RWPE2 (cell line): ENCODE data around the gene CHD6.
A peak's percentile ranks its signal among the peaks of the same experiment; 100 is the strongest.

Experiments
- ATAC-seq: fragments of 200-7000 bp; cut with Tn5 transposase; 3 replicates; pipeline ENCODE4 v1.9.1; 2021; ENCODE audit warnings: low read depth
- DNase-seq: peaks from one replicate; pipeline ENCODE4 v3.0.0-alpha.2; 2020; ENCODE audit warnings: low spot score
- H3K27ac ChIP-seq: fragments of 450-650 bp; 2 replicates; pipeline ENCODE4 v1.5.1; 2017; ENCODE audit warnings: mild to moderate bottlenecking; ENCODE audit not compliant: poor library complexity, severe bottlenecking
- H3K27me3 ChIP-seq: fragments of 250-450 bp; sonication (Bioruptor Pico); 2 replicates; pipeline ENCODE4 v1.5.1; 2021; ENCODE audit warnings: mild to moderate bottlenecking, moderate library complexity; ENCODE audit not compliant: insufficient read depth, poor library complexity, severe bottlenecking
- H3K36me3 ChIP-seq: fragments of 250-450 bp; sonication (Bioruptor Pico); 2 replicates; pipeline ENCODE4 v1.5.1; 2020; ENCODE audit warnings: low read depth, mild to moderate bottlenecking, moderate library complexity
- H3K4me1 ChIP-seq: fragments of 250-450 bp; sonication (Bioruptor Pico); 2 replicates; pipeline ENCODE4 v1.5.1; 2021; ENCODE audit warnings: mild to moderate bottlenecking, moderate library complexity; ENCODE audit not compliant: insufficient read depth, poor library complexity, severe bottlenecking
- H3K4me3 ChIP-seq: fragments of 250-450 bp; sonication (Bioruptor Pico); 2 replicates; pipeline ENCODE4 v1.5.1; 2021; ENCODE audit warnings: mild to moderate bottlenecking, moderate library complexity; ENCODE audit not compliant: severe bottlenecking
- H3K9me3 ChIP-seq: fragments of 250-450 bp; sonication (Bioruptor Pico); 2 replicates; pipeline ENCODE4 v1.5.1; 2021; ENCODE audit warnings: mild to moderate bottlenecking, moderate library complexity; ENCODE audit not compliant: severe bottlenecking
- CTCF ChIP-seq: fragments of 450-650 bp; IDR thresholded peaks from one replicate; pipeline ENCODE4 v1.5.1; 2017; ENCODE audit warnings: mild to moderate bottlenecking, moderate library complexity; ENCODE audit not compliant: poor library complexity, severe bottlenecking

CHD6 gene

GRCh38 chr20:41621971-41622370 is 3.8 kb upstream of the CHD6 start:
- Histone ChIP-seq H3K4me1 (peaks cover 2% of the 10 kb centered on the region), H3K4me3 (no peak overlapping the region), H3K36me3 (no peaks in the 10 kb centered on the region), H3K27me3 (no peaks in the 10 kb centered on the region), H3K27ac (no peak overlapping the region), H3K9me3 (no peaks in the 10 kb centered on the region)
- no peak for DNase-seq
- TF ChIP-seq CTCF = no peak
- ATAC-seq = no peak

GRCh38 chr20:41621421-41621820 is 3.2 kb upstream of the CHD6 start:
- H3K4me3 ChIP-seq = no peak overlapping the region
- peaks cover 7% of the 10 kb centered on the region for H3K4me1 ChIP-seq
- no peaks in the 10 kb centered on the region for H3K9me3 ChIP-seq
- ATAC-seq (no peak), DNase-seq (no peak)
- no peak overlapping the region for H3K27ac ChIP-seq
- no peak for TF ChIP-seq CTCF
- H3K27me3 ChIP-seq = no peaks in the 10 kb centered on the region
- no peaks in the 10 kb centered on the region for H3K36me3 ChIP-seq

- Histone ChIP-seq H3K9me3 (no peaks in the 10 kb centered on the region), H3K4me1 (peaks cover 7% of the 10 kb centered on the region), H3K27me3 (no peaks in the 10 kb centered on the region), H3K4me3 (no peak overlapping the region), H3K36me3 (no peaks in the 10 kb centered on the region), H3K27ac (no peak overlapping the region)
- DNase-seq = no peak
- TF ChIP-seq CTCF = no peak
- no peak for ATAC-seq
Observed at GRCh38 chr20:41619360-41620100, 1.4 kb upstream of the CHD6 start.

- ATAC-seq (peak; percentile 11), DNase-seq (no peak)
- no peak for TF ChIP-seq CTCF
- Histone ChIP-seq H3K4me3 (peak overlapping the region; percentile 99), H3K9me3 (no peaks in the 10 kb centered on the region), H3K27ac (no peak overlapping the region), H3K4me1 (peaks cover 7% of the 10 kb centered on the region), H3K36me3 (no peaks in the 10 kb centered on the region), H3K27me3 (no peaks in the 10 kb centered on the region)
Observed at GRCh38 chr20:41618807-41619311, 682 bp upstream of the CHD6 start.
